ENCODE measurements around the gene ZNF324B.

GRCh38 chr19:58406818-58407657, 44.4 kb upstream of the ZNF324B start:
- TF ChIP-seq SUZ12 (IDR thresholded peaks at IDR 0.05; ENCODE audit: extremely low read depth, insufficient read depth, insufficient read length) (no peak), YY1 (IDR thresholded peaks at IDR 0.05; ENCODE audit: insufficient read depth, insufficient read length) (no peak)
